A673 (cell line): ENCODE measurements around the gene NAV1.

Experiments used
- CTCF ChIP-seq: fragments of 300-800, 200-600 bp; sonication (generic); conservative IDR thresholded peaks from 2 replicates; pipeline ENCODE4 v1.5.1; 2017; ENCODE audit warnings: low read depth, mild to moderate bottlenecking, antibody characterized with exemption, low read length, moderate library complexity, mixed read lengths
- EZH2 ChIP-seq: fragments of 200-600 bp; sonication (generic); IDR thresholded peaks from 2 replicates; pipeline ENCODE4 v1.6.1; 2017; ENCODE audit warnings: borderline replicate concordance, low read depth, mild to moderate bottlenecking, mixed read lengths, antibody characterized with exemption, low read length; ENCODE audit not compliant: poor library complexity, severe bottlenecking

- TF ChIP-seq CTCF (no peak), EZH2 (no peak)
Observed at GRCh38 chr1:201513498-201514243, 25.3 kb upstream of the NAV1 start.
